Measurements from ENCODE around the gene MACROD2.

DNA sequence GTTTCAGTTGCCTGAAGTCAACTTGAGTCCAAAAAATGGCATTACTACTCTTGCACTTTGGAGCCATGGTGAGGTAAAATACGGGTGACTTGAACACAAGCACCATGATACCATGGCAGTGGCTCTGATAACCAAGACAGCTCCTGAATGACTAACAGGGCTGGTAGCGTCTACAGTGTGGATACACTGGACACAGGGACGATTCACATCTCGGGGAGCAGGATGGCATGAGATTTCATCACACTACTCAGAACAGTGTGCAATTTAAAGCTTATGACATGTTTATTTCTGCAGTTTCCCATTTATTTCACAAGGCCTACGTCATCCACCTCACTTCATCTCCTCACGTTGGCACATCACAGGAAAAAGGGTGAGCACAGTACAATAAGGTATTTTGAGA lies 1627.1 kb downstream of the MACROD2 start:
- TF ChIP-seq, protein P1, sequence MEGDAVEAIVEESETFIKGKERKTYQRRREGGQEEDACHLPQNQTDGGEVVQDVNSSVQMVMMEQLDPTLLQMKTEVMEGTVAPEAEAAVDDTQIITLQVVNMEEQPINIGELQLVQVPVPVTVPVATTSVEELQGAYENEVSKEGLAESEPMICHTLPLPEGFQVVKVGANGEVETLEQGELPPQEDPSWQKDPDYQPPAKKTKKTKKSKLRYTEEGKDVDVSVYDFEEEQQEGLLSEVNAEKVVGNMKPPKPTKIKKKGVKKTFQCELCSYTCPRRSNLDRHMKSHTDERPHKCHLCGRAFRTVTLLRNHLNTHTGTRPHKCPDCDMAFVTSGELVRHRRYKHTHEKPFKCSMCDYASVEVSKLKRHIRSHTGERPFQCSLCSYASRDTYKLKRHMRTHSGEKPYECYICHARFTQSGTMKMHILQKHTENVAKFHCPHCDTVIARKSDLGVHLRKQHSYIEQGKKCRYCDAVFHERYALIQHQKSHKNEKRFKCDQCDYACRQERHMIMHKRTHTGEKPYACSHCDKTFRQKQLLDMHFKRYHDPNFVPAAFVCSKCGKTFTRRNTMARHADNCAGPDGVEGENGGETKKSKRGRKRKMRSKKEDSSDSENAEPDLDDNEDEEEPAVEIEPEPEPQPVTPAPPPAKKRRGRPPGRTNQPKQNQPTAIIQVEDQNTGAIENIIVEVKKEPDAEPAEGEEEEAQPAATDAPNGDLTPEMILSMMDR (IDR thresholded peaks at IDR 0.05): no peak
- TF ChIP-seq POLR2A (IDR thresholded peaks at IDR 0.05): no peak
